C4-2B (cell line): Measurements from ENCODE around the gene TMEM51.
A peak's percentile ranks its signal among the peaks of the same experiment; 100 is the strongest.

Source experiments
- H3K27ac ChIP-seq: fragments of 450-650 bp; 2 replicates; pipeline ENCODE4 v1.5.1; 2017
- CTCF ChIP-seq: fragments of 450-650 bp; conservative IDR thresholded peaks from 2 replicates; pipeline ENCODE4 v1.5.1; 2017; ENCODE audit warnings: mild to moderate bottlenecking
- ZFX ChIP-seq: fragments of 450-650 bp; IDR thresholded peaks from 2 replicates; pipeline ENCODE4 v1.6.1; 2017

Gene TMEM51

DNA sequence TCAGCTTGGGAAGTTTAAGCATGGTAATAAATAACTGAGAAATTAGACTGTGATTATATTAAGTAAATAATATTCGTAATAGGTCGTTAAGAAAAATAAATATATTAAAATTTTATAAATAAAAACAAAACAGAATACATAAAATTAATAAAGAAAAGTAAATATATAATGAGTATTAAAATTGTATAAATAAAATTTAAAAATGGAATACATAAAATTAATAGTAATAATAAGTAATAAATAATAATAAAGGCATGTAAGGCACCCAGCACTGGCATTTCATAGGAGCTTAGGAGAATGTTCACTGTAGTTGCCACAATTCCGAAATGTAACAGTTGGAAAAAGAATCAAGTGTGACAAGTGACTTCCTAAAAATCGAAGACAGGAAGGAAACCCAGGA is 47.7 kb downstream of the TMEM51 start:
- peak overlapping the region; percentile 58; the same call in 1 of the 2 replicates for H3K27ac ChIP-seq
- TF ChIP-seq CTCF (no peak), ZFX (no peak)

DNA sequence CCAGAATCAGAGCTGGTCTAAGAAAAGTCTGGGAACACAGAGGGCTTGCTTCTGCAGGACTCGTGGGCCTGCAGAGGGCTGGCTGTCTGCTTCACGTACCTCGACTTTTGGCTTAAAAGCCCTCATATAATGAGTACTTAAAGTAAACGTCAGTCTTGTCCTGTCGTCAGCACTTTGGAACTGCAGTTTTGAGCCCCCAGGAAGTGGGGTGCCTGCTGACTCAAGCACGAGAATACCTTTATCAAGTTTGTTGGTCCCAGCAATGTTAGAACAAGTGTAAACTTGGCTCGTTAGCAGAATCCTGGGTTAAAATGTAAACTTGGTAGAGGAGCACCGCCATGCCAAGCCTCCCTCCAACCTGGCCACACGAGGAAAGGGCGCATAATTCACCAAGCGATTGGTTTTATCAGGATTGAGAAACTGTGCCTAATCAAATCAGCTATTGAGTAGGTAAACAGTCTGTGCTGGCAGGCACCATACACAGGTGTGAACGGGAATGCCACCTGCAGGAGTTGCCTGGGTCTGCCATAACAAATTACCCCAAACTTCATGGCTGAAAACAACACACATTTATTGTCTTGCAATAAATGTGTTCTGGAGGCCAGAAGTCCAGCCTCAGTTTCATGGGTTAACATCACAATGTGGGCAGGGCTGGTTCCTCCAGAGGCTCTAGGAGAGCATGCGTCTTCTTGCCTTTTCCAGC is 48.5 kb downstream of the TMEM51 start:
- H3K27ac ChIP-seq = no peak overlapping the region

GRCh38 chr1:15204931-15205330 is 51.4 kb downstream of the TMEM51 start:
- no peak overlapping the region for H3K27ac ChIP-seq
- no peak for TF ChIP-seq ZFX
- TF ChIP-seq CTCF = no peak

More for the DNA sequence above, 48.5 kb downstream of the TMEM51 start:
- TF ChIP-seq ZFX (no peak), CTCF (no peak)

DNA sequence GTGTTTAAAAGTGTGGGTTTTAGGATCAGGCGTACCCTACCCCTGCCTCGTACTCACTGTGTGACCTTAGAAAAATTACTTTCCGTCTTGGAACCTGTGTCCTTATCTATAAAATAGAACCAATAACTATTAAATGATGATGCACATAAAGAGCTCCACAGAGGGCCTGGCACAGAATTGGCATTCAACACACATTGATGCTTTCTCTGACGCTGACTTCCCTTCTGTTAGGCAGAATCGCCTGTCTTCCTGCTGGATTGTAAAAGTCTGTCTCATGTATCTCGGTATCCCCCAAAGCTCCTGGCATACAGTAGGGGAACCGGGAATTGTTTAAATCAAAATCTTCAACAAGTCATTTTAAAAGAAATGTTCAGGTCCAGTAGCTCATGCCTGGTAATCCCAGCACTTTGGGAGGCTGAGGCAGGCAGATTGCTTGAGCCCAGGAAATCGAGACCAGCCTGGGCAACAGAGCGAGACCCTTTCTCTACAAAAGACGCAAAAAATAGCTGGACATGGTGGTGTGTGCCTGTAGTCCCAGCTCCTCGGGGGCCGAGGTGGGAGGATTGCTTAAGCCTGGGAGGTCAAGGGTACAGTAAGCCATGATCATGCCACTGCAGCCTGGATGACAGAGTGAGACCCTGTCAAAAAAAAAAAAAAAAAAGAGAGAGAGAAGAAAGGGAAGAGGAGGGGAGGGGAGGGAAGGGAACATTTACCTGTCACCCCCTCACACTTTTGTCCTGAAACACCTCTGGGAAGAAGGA is 52.2 kb downstream of the TMEM51 start:
- no peak overlapping the region for H3K27ac ChIP-seq
- no peak for TF ChIP-seq ZFX
- no peak for TF ChIP-seq CTCF

- TF ChIP-seq CTCF (no peak), ZFX (no peak)
- H3K27ac ChIP-seq = no peak overlapping the region
These were observed 53.0 kb downstream of the TMEM51 start for GRCh38 chr1:15206418-15207030.

GRCh38 chr1:15207031-15207828 is 53.7 kb downstream of the TMEM51 start:
- H3K27ac ChIP-seq = no peak overlapping the region
- no peak for TF ChIP-seq ZFX
- no peak for TF ChIP-seq CTCF
